Stimulated activated CD4-positive, alpha-beta T cell treated with anti-CD3 and anti-CD28 coated beads, TNF-alpha, amount 100 ng/mL, for 48 hours (primary cell): ENCODE data around the gene NPAS1.
"Not testable (repeated sequence)": the region's sequence is repeated elsewhere in the genome, so short reads cannot be mapped to it uniquely, and the experiment has no call there.

Source experiments
- DNase-seq, 3 donors: peaks; one replicate each; pipeline ENCODE4 v3.0.0-alpha.2; 2020; ENCODE audit warnings: low read depth in 3 of 3

The NPAS1 gene

GRCh38 chr19:46990991-46991676 lies 28.5 kb upstream of the NPAS1 start:
- DNase-seq: peak; percentile 32 to 53 (median 35)

- no peak for DNase-seq
Observed at GRCh38 chr19:46992699-46993535, 26.7 kb upstream of the NPAS1 start.

- no peak for DNase-seq
Observed at GRCh38 chr19:46993622-46994021, 26.0 kb upstream of the NPAS1 start.

- DNase-seq: no peak
Observed at GRCh38 chr19:46994141-46994686, 25.4 kb upstream of the NPAS1 start.

GRCh38 chr19:46995492-46995891 lies 24.1 kb upstream of the NPAS1 start:
- no peak for DNase-seq

GRCh38 chr19:46998445-46999125 lies 21.1 kb upstream of the NPAS1 start:
- no peak for DNase-seq

- no peak for DNase-seq
Observed at GRCh38 chr19:46999377-46999776, 20.3 kb upstream of the NPAS1 start.

GRCh38 chr19:46999878-47000277 lies 19.8 kb upstream of the NPAS1 start:
- no peak for DNase-seq

- no peak for DNase-seq
Observed at GRCh38 chr19:47000373-47000772, 19.3 kb upstream of the NPAS1 start.

GRCh38 chr19:47001584-47001983 lies 18.1 kb upstream of the NPAS1 start:
- no peak for DNase-seq

GRCh38 chr19:47002106-47002766 lies 17.4 kb upstream of the NPAS1 start:
- no peak for DNase-seq

- no peak for DNase-seq
Observed at GRCh38 chr19:47002853-47003610, 16.6 kb upstream of the NPAS1 start.

GRCh38 chr19:47003611-47004465 lies 15.8 kb upstream of the NPAS1 start:
- no peak for DNase-seq

- DNase-seq: no peak
Observed at GRCh38 chr19:47005164-47005641, 14.4 kb upstream of the NPAS1 start.

GRCh38 chr19:47005873-47006272 lies 13.8 kb upstream of the NPAS1 start:
- DNase-seq: peak in 1 of 3 donors; percentile 5

GRCh38 chr19:47006496-47006895 lies 13.1 kb upstream of the NPAS1 start:
- no peak for DNase-seq

GRCh38 chr19:47010549-47010948 lies 9.1 kb upstream of the NPAS1 start:
- DNase-seq: not testable (repeated sequence)

- DNase-seq: no peak
Observed at GRCh38 chr19:47012617-47013016, 7.0 kb upstream of the NPAS1 start.

GRCh38 chr19:47013041-47013517 lies 6.6 kb upstream of the NPAS1 start:
- peak in 2 of 3 donors; percentile 37 to 49 for DNase-seq

- no peak for DNase-seq
Observed at GRCh38 chr19:47018923-47019322, 714 bp upstream of the NPAS1 start.
